ENCODE results near the gene MORF4L2.

Gene MORF4L2

GRCh38 chrX:103631145-103631544 lies 55.4 kb downstream of the MORF4L2 start:
- no peak for DNase-seq

- no peak for DNase-seq
Measured at GRCh38 chrX:103630171-103630511, 56.4 kb downstream of the MORF4L2 start.

GRCh38 chrX:103629318-103630170 lies 57.0 kb downstream of the MORF4L2 start:
- peak; percentile 46 for DNase-seq

- peak; percentile 57 for DNase-seq
Measured at GRCh38 chrX:103628386-103629317, 57.8 kb downstream of the MORF4L2 start, which contains the start of gene TCEAL1. TSS of gene TCEAL1 (plus strand) at chrX:103628975. CDS start at chrX:103629917, 942 bp downstream.

GRCh38 chrX:103626855-103627254 lies 59.6 kb downstream of the MORF4L2 start:
- no peak for DNase-seq
